ENCODE measurements around the gene FOXK1.

DNA sequence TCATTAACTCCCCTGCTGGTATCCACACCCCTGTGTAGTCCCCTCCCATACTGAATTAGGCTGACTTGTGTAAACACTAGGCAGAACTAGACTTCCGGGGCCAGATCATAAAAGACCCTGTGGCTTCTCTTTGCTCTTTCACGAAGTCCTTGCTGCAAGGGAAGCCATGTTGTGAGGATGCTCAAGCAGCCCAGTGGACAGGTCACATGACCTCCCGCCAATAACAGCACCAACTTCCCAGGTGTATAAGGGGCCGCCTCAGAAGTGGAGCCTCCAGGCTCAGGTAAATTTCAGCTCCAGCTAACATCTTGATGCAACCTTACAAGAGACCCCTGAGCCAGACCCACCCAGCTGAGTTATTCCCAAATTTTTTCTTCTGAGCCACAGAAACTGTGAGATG lies 11.3 kb upstream of the FOXK1 start:
- TF ChIP-seq, protein P1, sequence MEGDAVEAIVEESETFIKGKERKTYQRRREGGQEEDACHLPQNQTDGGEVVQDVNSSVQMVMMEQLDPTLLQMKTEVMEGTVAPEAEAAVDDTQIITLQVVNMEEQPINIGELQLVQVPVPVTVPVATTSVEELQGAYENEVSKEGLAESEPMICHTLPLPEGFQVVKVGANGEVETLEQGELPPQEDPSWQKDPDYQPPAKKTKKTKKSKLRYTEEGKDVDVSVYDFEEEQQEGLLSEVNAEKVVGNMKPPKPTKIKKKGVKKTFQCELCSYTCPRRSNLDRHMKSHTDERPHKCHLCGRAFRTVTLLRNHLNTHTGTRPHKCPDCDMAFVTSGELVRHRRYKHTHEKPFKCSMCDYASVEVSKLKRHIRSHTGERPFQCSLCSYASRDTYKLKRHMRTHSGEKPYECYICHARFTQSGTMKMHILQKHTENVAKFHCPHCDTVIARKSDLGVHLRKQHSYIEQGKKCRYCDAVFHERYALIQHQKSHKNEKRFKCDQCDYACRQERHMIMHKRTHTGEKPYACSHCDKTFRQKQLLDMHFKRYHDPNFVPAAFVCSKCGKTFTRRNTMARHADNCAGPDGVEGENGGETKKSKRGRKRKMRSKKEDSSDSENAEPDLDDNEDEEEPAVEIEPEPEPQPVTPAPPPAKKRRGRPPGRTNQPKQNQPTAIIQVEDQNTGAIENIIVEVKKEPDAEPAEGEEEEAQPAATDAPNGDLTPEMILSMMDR (IDR thresholded peaks at IDR 0.05; ENCODE audit: low read depth, low read length), result no peak
- TF ChIP-seq EZH2phosphoT487 (IDR thresholded peaks at IDR 0.05; ENCODE audit: low read depth), result no peak
